GM21447 (cell line): ENCODE measurements around the gene CFAP299.

ENCODE experiments used
- ATAC-seq: cut with Tn5 transposase; IDR thresholded peaks from one replicate; pipeline ENCODE4 v1.9.1; 2021; ENCODE audit not compliant: unreplicated experiment

Gene CFAP299

GRCh38 chr4:80495865-80496264 is 160.3 kb downstream of the CFAP299 start:
- no peak for ATAC-seq

- no peak for ATAC-seq
Measured at GRCh38 chr4:80498725-80499124, 163.2 kb downstream of the CFAP299 start.

GRCh38 chr4:80500613-80501012 is 165.1 kb downstream of the CFAP299 start:
- ATAC-seq, result no peak

GRCh38 chr4:80507077-80507476 is 171.5 kb downstream of the CFAP299 start:
- no peak for ATAC-seq

GRCh38 chr4:80507507-80507906 is 172.0 kb downstream of the CFAP299 start:
- peak; percentile 89 for ATAC-seq

- no peak for ATAC-seq
Measured at GRCh38 chr4:80515496-80515895, 180.0 kb downstream of the CFAP299 start.

- no peak for ATAC-seq
Measured at GRCh38 chr4:80521438-80521837, 185.9 kb downstream of the CFAP299 start.

GRCh38 chr4:80526697-80527096 is 191.2 kb downstream of the CFAP299 start:
- ATAC-seq, result no peak

- ATAC-seq, result no peak
Measured at GRCh38 chr4:80529026-80529425, 193.5 kb downstream of the CFAP299 start.

- no peak for ATAC-seq
Measured at GRCh38 chr4:80532674-80533333, 197.3 kb downstream of the CFAP299 start.

- ATAC-seq, result no peak
Measured at GRCh38 chr4:80535551-80535950, 200.0 kb downstream of the CFAP299 start.

- ATAC-seq, result no peak
Measured at GRCh38 chr4:80538276-80538926, 202.9 kb downstream of the CFAP299 start.

GRCh38 chr4:80539190-80539589 is 203.7 kb downstream of the CFAP299 start:
- no peak for ATAC-seq

- ATAC-seq, result peak; percentile 16
Measured at GRCh38 chr4:80540349-80540748, 204.8 kb downstream of the CFAP299 start.

- peak; percentile 94 for ATAC-seq
Measured at GRCh38 chr4:80540785-80541469, 205.4 kb downstream of the CFAP299 start.

- ATAC-seq, result no peak
Measured at GRCh38 chr4:80542747-80543146, 207.2 kb downstream of the CFAP299 start.

GRCh38 chr4:80560337-80560736 is 224.8 kb downstream of the CFAP299 start:
- no peak for ATAC-seq

GRCh38 chr4:80566203-80566872 is 230.8 kb downstream of the CFAP299 start:
- no peak for ATAC-seq

GRCh38 chr4:80568891-80569290 is 233.4 kb downstream of the CFAP299 start:
- ATAC-seq, result no peak

GRCh38 chr4:80576796-80577195 is 241.3 kb downstream of the CFAP299 start:
- ATAC-seq, result no peak

- ATAC-seq, result no peak
Measured at GRCh38 chr4:80578001-80578400, 242.5 kb downstream of the CFAP299 start.

- no peak for ATAC-seq
Measured at GRCh38 chr4:80585542-80585941, 250.0 kb downstream of the CFAP299 start.
